Trophoblast cell (in vitro differentiated cells and primary cell): ENCODE data around the gene PTPRN2.

ENCODE experiments used
- DNase-seq, 2 donors: peaks; one replicate each; pipeline ENCODE4 v3.0.0-alpha.2; 2016
- H2AFZ ChIP-seq: 2 replicates; pipeline ENCODE4 v1.6.1; 2013; ENCODE audit warnings: low read length, moderate library complexity, mild to moderate bottlenecking; ENCODE audit not compliant: insufficient read depth, poor library complexity
- H2AK5ac ChIP-seq: 2 replicates; pipeline ENCODE4 v1.6.1; 2013; ENCODE audit warnings: mild to moderate bottlenecking, low read length
- H2BK120ac ChIP-seq: 2 replicates; pipeline ENCODE4 v1.6.1; 2013; ENCODE audit warnings: low read length, mild to moderate bottlenecking, moderate library complexity; ENCODE audit not compliant: insufficient read depth, poor library complexity
- H2BK12ac ChIP-seq: 2 replicates; pipeline ENCODE4 v1.6.1; 2013; ENCODE audit warnings: mild to moderate bottlenecking, low read length, moderate library complexity
- H2BK5ac ChIP-seq: 2 replicates; pipeline ENCODE4 v1.6.1; 2013; ENCODE audit warnings: low read length, low read depth, moderate library complexity, mild to moderate bottlenecking; ENCODE audit not compliant: poor library complexity
- H3K14ac ChIP-seq: 2 replicates; pipeline ENCODE4 v1.6.1; 2013; ENCODE audit warnings: mild to moderate bottlenecking, low read length
- H3K18ac ChIP-seq: 2 replicates; pipeline ENCODE4 v1.6.1; 2013; ENCODE audit warnings: mild to moderate bottlenecking, low read length
- H3K23ac ChIP-seq: 2 replicates; pipeline ENCODE4 v1.6.1; 2013; ENCODE audit warnings: low read length
- H3K27ac ChIP-seq: 2 replicates; pipeline ENCODE4 v1.5.1; 2013; ENCODE audit warnings: low read depth, mild to moderate bottlenecking, inconsistent platforms, low read length, moderate library complexity
- H3K27me3 ChIP-seq: 2 replicates; pipeline ENCODE4 v1.6.1; 2013; ENCODE audit warnings: inconsistent platforms, mild to moderate bottlenecking, low read length, moderate library complexity; ENCODE audit not compliant: insufficient read depth
- H3K36me3 ChIP-seq, 2 experiments: 1 replicate in 1 of 2; 2 replicates in 1 of 2; pipeline ENCODE4 v1.6.1; 2013; ENCODE audit warnings: low read length in 2 of 2, mild to moderate bottlenecking in 2 of 2, moderate library complexity in 1 of 2; ENCODE audit not compliant: insufficient read depth in 2 of 2, control insufficient read depth in 1 of 2
- H3K4ac ChIP-seq: 2 replicates; pipeline ENCODE4 v1.6.1; 2013; ENCODE audit warnings: low read depth, mild to moderate bottlenecking, low read length, moderate library complexity
- H3K4me1 ChIP-seq, 2 experiments: 1 replicate in 1 of 2; 2 replicates in 1 of 2; pipeline ENCODE4 v1.6.1; 2013; ENCODE audit warnings: low read length in 2 of 2, mild to moderate bottlenecking in 2 of 2, moderate library complexity in 1 of 2; ENCODE audit not compliant: insufficient read depth in 2 of 2, control insufficient read depth in 1 of 2
- H3K4me2 ChIP-seq: 2 replicates; pipeline ENCODE4 v1.6.1; 2013; ENCODE audit warnings: inconsistent platforms, mild to moderate bottlenecking, low read length, moderate library complexity
- H3K4me3 ChIP-seq: 2 replicates; pipeline ENCODE4 v1.5.1; 2013; ENCODE audit warnings: mild to moderate bottlenecking, low read depth, low read length, inconsistent platforms
- H3K79me1 ChIP-seq: one replicate; pipeline ENCODE4 v1.6.1; 2013; ENCODE audit warnings: low read length
- H3K79me2 ChIP-seq: 2 replicates; pipeline ENCODE4 v1.6.1; 2013; ENCODE audit warnings: low read length, mild to moderate bottlenecking; ENCODE audit not compliant: control insufficient read depth, insufficient read depth, poor library complexity
- H3K9ac ChIP-seq: 2 replicates; pipeline ENCODE4 v1.6.1; 2013; ENCODE audit warnings: mild to moderate bottlenecking, low read length
- H3K9me3 ChIP-seq: 2 replicates; pipeline ENCODE4 v1.6.1; 2013; ENCODE audit warnings: low read depth, mild to moderate bottlenecking, control low read depth, inconsistent platforms, low read length; ENCODE audit not compliant: insufficient read depth
- H4K12ac ChIP-seq: 2 replicates; pipeline ENCODE4 v1.6.1; 2013; ENCODE audit warnings: low read depth, mild to moderate bottlenecking, low read length, moderate library complexity
- H4K8ac ChIP-seq: 2 replicates; pipeline ENCODE4 v1.6.1; 2013; ENCODE audit warnings: low read depth, mild to moderate bottlenecking, low read length, moderate library complexity
- H4K91ac ChIP-seq: one replicate; pipeline ENCODE4 v1.6.1; 2013; ENCODE audit warnings: low read depth, mild to moderate bottlenecking, low read length, moderate library complexity
- WGBS: extraction: QIAGEN DNeasy Blood & Tissue Kit; methylation state at CpG from one replicate; pipeline ENCODE4 v1.1.7; 2013; ENCODE audit warnings: missing lambda C conversion rate; ENCODE audit not compliant: insufficient read length, insufficient coverage; ENCODE audit errors: extremely low coverage; 5-methylcytosine and 5-hydroxymethylcytosine counted together

Gene PTPRN2

DNA sequence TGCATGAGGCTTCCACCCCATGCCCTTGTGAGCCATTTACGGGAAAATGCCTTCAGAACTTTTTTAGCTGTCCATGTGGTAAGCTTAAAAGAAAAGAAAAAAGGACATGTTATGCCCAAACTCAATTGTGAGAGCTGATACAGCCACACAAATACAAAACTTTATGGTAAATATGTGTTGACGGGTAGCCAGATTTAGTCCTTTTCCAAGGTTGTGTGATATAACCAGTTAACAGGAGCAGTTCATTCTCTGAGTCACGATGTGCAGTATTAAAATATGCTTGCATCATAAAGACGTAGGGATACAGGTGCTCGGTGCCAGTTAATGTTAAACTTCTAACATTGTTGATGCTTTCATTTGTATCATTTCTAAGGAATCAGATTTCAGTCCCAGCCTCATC is 900.5 kb downstream of the PTPRN2 start:
- no peak overlapping the region for H3K18ac ChIP-seq
- no peak overlapping the region for H4K91ac ChIP-seq
- peaks cover 87% of the 10 kb centered on the region for H3K27me3 ChIP-seq
- H4K8ac ChIP-seq: no peak overlapping the region
- H2AFZ ChIP-seq: no peak overlapping the region
- no peak overlapping the region for H3K14ac ChIP-seq
- peaks cover 9% of the 10 kb centered on the region for H3K9me3 ChIP-seq
- no peaks in the 10 kb centered on the region for H3K36me3 ChIP-seq
- H2BK12ac ChIP-seq: no peak overlapping the region
- H3K23ac ChIP-seq: no peak overlapping the region
- H2BK120ac ChIP-seq: no peak overlapping the region
- DNase-seq: no peak
- no peak overlapping the region for H3K4me3 ChIP-seq
- H3K4ac ChIP-seq: no peak overlapping the region
- no peaks in the 10 kb centered on the region for H3K79me1 ChIP-seq
- H2AK5ac ChIP-seq: no peak overlapping the region
- H3K27ac ChIP-seq: no peak overlapping the region
- no peak overlapping the region for H3K9ac ChIP-seq
- H4K12ac ChIP-seq: no peak overlapping the region
- WGBS: no CpG with 5 or more reads among the region's 5 CpGs
- H2BK5ac ChIP-seq: no peak overlapping the region
- H3K4me1 ChIP-seq: peaks cover 0 to 4% of the 10 kb centered on the region in 2 experiments
- H3K79me2 ChIP-seq: no peaks in the 10 kb centered on the region
- H3K4me2 ChIP-seq: no peak overlapping the region

DNA sequence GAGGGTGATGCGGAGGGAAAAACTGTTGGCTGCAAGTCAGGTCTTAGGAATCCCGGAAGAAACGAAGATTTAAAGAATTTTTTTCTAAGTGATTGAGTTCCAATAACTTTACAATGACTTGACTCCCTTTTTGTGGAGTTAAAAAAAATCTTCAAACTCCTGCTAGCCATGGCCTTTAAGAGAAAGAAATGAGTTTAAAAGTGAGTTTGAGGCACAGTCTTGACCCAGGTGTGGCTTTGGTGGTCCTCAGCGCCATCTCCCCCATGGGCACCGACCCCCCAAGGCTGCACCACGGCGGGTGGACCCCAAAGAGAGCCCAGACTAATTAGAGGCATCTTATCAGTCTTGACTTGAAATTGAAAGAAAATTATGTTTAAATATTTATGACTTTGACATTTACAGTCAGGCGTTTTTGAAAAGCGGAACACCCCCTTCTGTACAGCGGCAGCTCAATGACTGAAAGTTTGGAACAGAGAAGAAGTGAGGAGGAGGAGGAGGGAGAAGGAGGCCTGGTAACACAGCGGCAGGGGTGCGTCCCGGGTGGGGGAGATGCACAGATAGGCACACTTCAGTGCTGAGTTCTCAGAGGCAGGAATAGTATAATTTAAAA is 901.2 kb downstream of the PTPRN2 start:
- H3K9ac ChIP-seq: no peak overlapping the region
- H4K12ac ChIP-seq: no peak overlapping the region
- H3K79me2 ChIP-seq: no peaks in the 10 kb centered on the region
- no peak overlapping the region for H4K8ac ChIP-seq
- H2BK120ac ChIP-seq: no peak overlapping the region
- no peak for DNase-seq
- no peak overlapping the region for H3K4me3 ChIP-seq
- no peak overlapping the region for H2AFZ ChIP-seq
- H3K36me3 ChIP-seq: no peaks in the 10 kb centered on the region
- H3K18ac ChIP-seq: no peak overlapping the region
- H3K4ac ChIP-seq: no peak overlapping the region
- H3K14ac ChIP-seq: no peak overlapping the region
- H2BK5ac ChIP-seq: no peak overlapping the region
- H3K9me3 ChIP-seq: peaks cover 9% of the 10 kb centered on the region
- H4K91ac ChIP-seq: no peak overlapping the region
- H2AK5ac ChIP-seq: no peak overlapping the region
- no peak overlapping the region for H3K4me2 ChIP-seq
- peaks cover 86% of the 10 kb centered on the region for H3K27me3 ChIP-seq
- H2BK12ac ChIP-seq: no peak overlapping the region
- H3K4me1 ChIP-seq: peaks cover 0 to 4% of the 10 kb centered on the region in 2 experiments
- no peaks in the 10 kb centered on the region for H3K79me1 ChIP-seq
- H3K23ac ChIP-seq: no peak overlapping the region
- whole genome bisulfite sequencing: no CpG with 5 or more reads among the region's 13 CpGs
- no peak overlapping the region for H3K27ac ChIP-seq

DNA sequence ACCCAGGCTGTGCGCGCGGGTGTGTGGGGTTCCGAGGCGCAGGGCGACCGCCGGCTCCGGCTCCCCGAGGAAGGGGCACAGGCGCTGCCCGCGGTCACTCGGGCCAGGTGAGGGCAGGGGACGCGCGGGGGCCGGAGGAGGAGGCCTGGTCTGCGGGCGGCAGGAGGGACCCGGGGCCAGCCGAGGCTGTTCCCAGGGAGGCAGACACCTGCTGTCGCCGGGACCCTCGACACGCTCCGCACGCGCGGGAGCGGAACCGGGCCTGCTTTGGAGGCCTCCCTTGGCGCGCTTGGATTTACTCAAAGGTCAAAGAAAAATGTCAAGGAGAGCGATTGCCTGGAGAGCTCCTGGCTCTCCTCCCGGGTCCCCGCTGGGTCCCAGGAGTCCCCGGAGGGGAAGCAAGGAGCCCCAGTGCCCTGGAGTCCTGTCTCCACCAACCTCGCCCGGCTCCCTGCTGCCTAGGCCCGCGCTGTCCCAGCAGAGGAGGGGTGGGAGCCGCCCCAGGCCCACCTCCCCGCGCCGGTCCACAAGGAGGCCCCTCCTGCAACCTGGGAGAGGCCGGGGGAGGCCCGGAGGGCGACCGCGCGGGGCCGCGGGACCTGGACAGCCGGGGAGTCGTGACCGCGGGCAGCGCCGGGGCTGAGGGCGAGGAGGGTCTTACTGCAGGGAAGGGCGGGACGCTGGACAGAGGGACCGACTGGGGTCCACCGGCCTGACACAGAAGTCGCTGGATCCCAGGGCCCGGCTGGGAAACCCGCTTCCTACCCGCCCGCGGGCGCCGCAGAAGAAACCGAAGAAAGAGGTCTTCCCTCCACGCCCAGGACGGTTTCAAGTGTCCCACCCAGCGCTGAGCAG is 902.0 kb downstream of the PTPRN2 start:
- Histone ChIP-seq H3K36me3 (no peaks in the 10 kb centered on the region), H3K4me1 (peaks cover 0 to 4% of the 10 kb centered on the region in 2 experiments), H3K4me2 (no peak overlapping the region), H3K79me1 (no peaks in the 10 kb centered on the region), H3K27me3 (peaks cover 82% of the 10 kb centered on the region), H4K91ac (no peak overlapping the region), H2BK12ac (no peak overlapping the region), H3K18ac (no peak overlapping the region), H3K9me3 (peaks cover 9% of the 10 kb centered on the region), H3K27ac (no peak overlapping the region), H4K8ac (no peak overlapping the region), H3K14ac (no peak overlapping the region), H3K79me2 (no peaks in the 10 kb centered on the region), H3K4me3 (no peak overlapping the region), H2AK5ac (no peak overlapping the region), H2AFZ (no peak overlapping the region), H2BK120ac (no peak overlapping the region), H2BK5ac (no peak overlapping the region), H3K9ac (no peak overlapping the region), H3K23ac (no peak overlapping the region), H3K4ac (no peak overlapping the region), H4K12ac (no peak overlapping the region)
- no peak for DNase-seq
- no CpG with 5 or more reads among the region's 77 CpGs for WGBS

DNA sequence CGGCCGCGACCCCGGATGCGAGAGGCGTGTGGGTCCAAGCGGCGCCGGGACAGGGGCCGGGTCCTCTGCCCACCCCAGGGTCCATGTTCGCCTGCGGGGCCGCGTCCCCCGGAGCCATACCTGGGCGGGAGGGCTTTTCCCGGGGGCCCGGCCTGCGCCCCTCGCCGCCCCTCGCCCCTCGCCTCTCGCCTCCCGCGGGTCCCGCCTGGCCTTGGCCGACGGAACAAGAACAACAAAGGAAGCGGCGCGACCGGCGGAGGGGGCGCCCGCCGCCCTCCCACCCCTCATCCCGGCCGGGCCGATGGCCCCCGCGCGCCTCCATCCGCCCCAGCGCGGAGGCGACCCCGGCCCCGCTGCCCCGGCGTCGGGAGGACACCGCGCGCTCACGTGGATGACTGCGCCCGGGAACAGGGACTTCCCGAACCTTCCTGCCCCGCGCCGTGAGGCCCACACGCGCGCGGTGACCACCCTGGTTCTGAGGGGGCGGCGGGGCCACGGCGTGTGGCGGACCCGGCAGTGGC is 902.7 kb downstream of the PTPRN2 start:
- Histone ChIP-seq H2AFZ (no peak overlapping the region), H2BK120ac (no peak overlapping the region), H3K14ac (no peak overlapping the region), H3K79me1 (no peaks in the 10 kb centered on the region), H3K4me2 (no peak overlapping the region), H3K36me3 (no peaks in the 10 kb centered on the region), H3K9me3 (peaks cover 7% of the 10 kb centered on the region), H2BK5ac (no peak overlapping the region), H2AK5ac (no peak overlapping the region), H3K23ac (no peak overlapping the region), H3K27ac (no peak overlapping the region), H3K79me2 (no peaks in the 10 kb centered on the region), H2BK12ac (no peak overlapping the region), H4K91ac (no peak overlapping the region), H3K9ac (no peak overlapping the region), H4K12ac (no peak overlapping the region), H4K8ac (no peak overlapping the region), H3K27me3 (peaks cover 75% of the 10 kb centered on the region), H3K4me3 (no peak overlapping the region), H3K4ac (no peak overlapping the region), H3K18ac (no peak overlapping the region), H3K4me1 (no peaks in the 10 kb centered on the region)
- no CpG with 5 or more reads among the region's 72 CpGs for WGBS
- DNase-seq: no peak
